GM10266 (cell line): ENCODE data around the gene GATA1.

Experiments used
- DNase-seq: peaks from one replicate; pipeline ENCODE4 v3.0.0; 2012; ENCODE audit errors: extremely low spot score
- TF ChIP-seq, protein P1 (sequence below): IDR thresholded peaks from 2 replicates; pipeline ENCODE4 v1.5.1; 2012; ENCODE audit warnings: mild to moderate bottlenecking, low read depth; ENCODE audit not compliant: control insufficient read depth, insufficient read depth; ENCODE audit errors: missing control alignments

Gene GATA1

DNA sequence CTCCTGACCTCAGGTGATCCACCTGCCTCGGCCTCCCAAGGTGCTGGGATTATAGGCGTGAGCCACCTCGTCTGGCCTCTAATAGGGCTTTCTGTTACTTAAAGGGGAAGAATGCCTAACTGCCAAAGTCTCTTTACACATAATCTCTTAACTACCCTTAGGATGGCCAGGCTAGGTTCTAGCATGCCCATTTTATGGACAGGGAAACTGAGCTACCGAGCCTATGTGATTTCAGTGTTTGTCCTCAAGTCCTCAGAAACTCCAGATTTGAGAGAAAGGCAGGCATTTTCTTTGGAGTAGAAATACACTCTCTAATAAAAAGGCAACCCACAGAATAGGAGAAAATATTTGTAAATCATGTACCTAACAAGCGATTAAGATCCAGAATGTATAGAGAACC, 37.2 kb upstream of the GATA1 start:
- TF ChIP-seq, protein P1, sequence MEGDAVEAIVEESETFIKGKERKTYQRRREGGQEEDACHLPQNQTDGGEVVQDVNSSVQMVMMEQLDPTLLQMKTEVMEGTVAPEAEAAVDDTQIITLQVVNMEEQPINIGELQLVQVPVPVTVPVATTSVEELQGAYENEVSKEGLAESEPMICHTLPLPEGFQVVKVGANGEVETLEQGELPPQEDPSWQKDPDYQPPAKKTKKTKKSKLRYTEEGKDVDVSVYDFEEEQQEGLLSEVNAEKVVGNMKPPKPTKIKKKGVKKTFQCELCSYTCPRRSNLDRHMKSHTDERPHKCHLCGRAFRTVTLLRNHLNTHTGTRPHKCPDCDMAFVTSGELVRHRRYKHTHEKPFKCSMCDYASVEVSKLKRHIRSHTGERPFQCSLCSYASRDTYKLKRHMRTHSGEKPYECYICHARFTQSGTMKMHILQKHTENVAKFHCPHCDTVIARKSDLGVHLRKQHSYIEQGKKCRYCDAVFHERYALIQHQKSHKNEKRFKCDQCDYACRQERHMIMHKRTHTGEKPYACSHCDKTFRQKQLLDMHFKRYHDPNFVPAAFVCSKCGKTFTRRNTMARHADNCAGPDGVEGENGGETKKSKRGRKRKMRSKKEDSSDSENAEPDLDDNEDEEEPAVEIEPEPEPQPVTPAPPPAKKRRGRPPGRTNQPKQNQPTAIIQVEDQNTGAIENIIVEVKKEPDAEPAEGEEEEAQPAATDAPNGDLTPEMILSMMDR: no peak
- no peak for DNase-seq

DNA sequence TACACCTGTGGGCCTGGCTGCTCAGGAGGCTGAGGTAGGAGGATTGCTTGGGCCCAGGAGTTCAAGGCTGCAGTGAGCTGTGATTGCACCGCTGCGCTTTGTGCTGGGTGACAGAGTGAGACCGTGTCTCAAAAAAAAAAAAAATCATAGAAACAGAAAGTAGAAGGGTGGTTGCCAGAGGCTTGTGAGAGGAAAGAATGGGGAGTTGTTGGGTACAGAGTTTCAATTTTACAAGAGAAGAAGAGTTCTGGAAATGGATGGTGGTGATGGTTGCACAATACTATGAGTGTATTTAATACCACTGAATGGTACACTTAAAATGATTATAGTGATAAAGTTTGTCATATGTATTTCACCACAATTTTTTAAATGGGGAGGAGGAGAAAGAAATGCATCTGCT, 35.0 kb upstream of the GATA1 start:
- TF ChIP-seq, protein P1: no peak
- DNase-seq: no peak

DNA sequence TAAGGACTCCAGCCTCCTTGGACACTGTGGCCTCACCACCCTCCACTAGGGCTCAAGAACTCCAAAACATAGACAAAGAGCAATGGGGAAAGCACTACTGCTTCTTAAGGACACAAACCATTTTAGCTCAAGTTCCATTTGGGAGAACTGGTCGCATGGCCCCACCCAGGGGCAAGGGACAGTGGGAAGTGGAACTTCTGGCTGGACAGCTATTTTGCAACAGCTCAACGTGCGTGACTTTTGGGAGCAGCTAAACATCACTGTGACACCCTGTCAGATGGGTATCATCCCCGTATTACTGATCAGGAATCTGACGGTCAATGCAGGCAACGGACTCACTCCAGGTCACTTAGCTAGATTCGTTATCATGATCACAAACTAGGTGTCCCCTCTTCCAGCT, 33.9 kb upstream of the GATA1 start:
- TF ChIP-seq, protein P1: no peak
- no peak for DNase-seq

DNA sequence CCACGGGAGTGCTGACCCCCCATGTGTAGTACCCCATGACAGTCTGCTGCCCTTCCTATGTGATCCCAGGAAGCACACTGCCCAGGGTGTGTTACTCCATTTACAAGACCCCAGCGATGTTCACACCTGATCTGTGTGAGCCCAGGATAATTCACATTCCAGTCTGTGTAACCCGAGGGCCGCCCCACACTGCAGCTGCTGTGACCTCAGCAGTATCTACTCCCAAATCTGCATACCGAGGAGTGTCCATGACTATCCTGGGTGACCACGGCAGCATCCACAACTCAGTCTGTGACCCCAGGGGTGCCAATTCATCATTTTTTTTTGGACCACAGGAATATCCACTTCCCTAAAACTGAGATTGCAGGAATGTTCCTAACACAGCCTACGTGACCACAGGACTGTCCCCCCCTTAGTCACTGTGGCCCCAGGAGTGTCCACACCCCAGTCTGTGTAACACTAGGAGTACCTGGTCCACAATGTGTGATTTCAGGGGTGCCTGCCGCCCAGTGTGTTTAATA, 32.6 kb upstream of the GATA1 start:
- DNase-seq: no peak
- TF ChIP-seq, protein P1: no peak

DNA sequence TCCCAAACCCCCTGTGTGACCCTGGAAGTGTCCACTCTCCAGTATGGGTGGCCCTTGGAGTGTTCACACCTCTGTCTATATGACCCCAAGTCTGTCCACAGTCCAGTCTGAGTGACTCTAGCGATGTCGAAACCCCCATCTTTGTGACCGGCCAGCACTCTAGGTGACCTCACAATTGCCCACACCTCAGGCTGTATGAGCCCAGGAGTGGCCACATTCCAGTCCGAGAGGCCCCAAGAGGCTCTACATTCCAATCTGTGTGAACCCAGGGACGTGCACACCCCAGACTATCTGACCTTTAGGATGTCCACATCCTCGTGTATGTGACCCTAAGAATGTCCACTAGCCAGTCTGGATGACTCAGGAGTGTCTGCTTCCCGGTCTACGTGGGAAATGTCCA, 32.2 kb upstream of the GATA1 start:
- no peak for DNase-seq
- TF ChIP-seq, protein P1: no peak

DNA sequence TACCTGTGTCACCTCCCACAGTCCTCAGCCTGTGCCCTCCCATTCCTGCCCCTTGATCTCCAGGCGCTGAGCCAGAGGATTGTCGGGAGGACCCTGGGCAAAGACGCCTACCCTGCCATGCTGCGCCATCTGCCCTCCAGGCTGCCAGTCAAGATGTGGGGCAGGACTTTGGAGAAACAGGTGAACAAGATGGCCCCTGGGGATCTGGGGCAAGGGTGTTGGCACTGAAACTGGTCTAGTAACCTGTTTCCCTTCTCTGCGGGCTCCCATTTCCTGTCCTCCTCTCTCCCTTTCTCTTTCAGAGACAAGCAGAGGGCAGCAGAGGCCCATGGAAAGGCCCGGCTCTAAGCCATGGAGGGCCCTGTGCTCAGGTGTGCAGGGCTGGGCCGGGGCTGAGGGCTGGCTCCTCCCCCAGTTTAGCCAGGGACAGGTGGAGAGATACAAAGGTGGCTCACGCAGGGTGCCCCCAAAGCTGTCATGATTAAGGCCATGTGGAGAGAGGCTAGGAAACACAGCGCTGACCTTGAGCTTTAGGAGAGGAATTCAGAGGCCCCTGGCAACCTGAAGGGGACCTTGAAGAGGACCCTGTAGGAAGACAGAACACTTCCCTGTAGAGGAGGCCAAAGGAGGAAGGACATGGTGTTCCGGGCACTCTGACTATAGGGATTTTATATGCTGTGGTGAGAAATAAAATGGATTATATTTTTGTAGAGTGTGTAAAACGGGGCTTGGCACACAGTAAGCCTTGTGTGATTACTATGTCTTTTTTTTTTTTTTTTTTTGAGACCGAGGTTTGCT, 24.5 kb upstream of the GATA1 start, which contains the start of gene GLOD5:
Gene GLOD5 (plus strand): TSS at position 74 of the 798 bp plus-strand sequence. CDS start 44 bp downstream, at position 118.
- TF ChIP-seq, protein P1: peak; percentile 18
- DNase-seq: no peak

DNA sequence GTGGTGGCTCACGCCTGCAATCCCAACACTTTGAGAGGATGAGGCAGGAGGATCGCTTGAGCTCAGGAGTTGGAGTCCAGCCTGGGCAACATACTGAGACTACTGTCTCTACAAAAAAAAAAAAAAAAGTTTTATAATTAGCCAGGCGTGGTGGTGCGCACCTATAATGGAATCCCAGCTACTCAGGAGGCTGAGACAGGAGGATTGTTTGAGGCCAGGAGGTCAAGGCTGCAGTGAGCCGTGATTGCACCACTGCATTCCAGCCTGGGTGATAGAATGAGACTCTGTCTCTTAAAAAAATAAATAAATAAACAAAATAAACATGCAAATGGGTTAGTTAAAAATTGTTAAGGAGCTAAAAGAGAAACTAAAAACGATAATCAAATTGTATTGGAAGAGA, 17.2 kb upstream of the GATA1 start:
- DNase-seq: no peak
- TF ChIP-seq, protein P1: no peak
